H1 (cell line): ENCODE data around the gene SIK3. TPM values are rescaled to one million over a fixed set of nuclear protein-coding genes. Genes with fewer than 3 reads are reported as not detected.
A peak's percentile ranks its signal among the peaks of the same experiment; 100 is the strongest.

Experiments used
- CTCF ChIA-PET: fragments of 300-600 bp; sonication (Branson Sonifier 250); formaldehyde crosslinking; loops from one replicate; lab custom pipeline; 2021; ENCODE audit not compliant: partially characterized antibody; lab: Charles Lee
- POLR2A ChIA-PET: fragments of 300-600 bp; sonication (Branson Sonifier 250); formaldehyde crosslinking; loops from one replicate; lab custom pipeline; 2021; ENCODE audit warnings: inconsistent platforms; ENCODE audit not compliant: partially characterized antibody; lab: Charles Lee
- DNase-seq, 2 experiments: peaks; one replicate each; pipeline versions ENCODE4 v3.0.0 to v3.0.0-alpha.2; 2010 to 2022; ENCODE audit warnings: low spot score in 2 of 2, low read depth in 1 of 2, mixed read lengths in 1 of 2
- FAIRE-seq: peaks from 2 replicates; lab custom pipeline; 2011; peaks lifted over from hg19 to GRCh38; lab: Jason Lieb, UNC
- H2AFZ ChIP-seq: 2 replicates; pipeline ENCODE4 v1.8.1; 2012; ENCODE audit warnings: low read length, inconsistent platforms
- H2AK5ac ChIP-seq: 2 replicates; pipeline ENCODE4 v1.6.1; 2013; ENCODE audit warnings: low read depth, low read length
- H2BK120ac ChIP-seq: replicated peaks from 2 replicates; pipeline ENCODE3; 2013; ENCODE audit warnings: low read depth, low read length, inconsistent platforms
- H2BK12ac ChIP-seq: 2 replicates; pipeline ENCODE4 v1.6.1; 2013; ENCODE audit warnings: low read depth, low read length
- H2BK15ac ChIP-seq: 2 replicates; pipeline ENCODE4 v1.6.1; 2013; ENCODE audit warnings: low read length
- H2BK20ac ChIP-seq: 2 replicates; pipeline ENCODE4 v1.6.1; 2013; ENCODE audit warnings: low read length
- H2BK5ac ChIP-seq: 2 replicates; pipeline ENCODE4 v1.6.1; 2013; ENCODE audit warnings: low read depth, low read length
- H3K14ac ChIP-seq: 2 replicates; pipeline ENCODE4 v1.6.1; 2013; ENCODE audit warnings: inconsistent platforms; ENCODE audit not compliant: insufficient read length
- H3K18ac ChIP-seq: 2 replicates; pipeline ENCODE4 v1.6.1; 2013; ENCODE audit warnings: low read length; ENCODE audit errors: extremely low read depth
- H3K23ac ChIP-seq: 2 replicates; pipeline ENCODE4 v1.6.1; 2013; ENCODE audit warnings: inconsistent platforms; ENCODE audit not compliant: insufficient read length
- H3K23me2 ChIP-seq: 2 replicates; pipeline ENCODE4 v1.6.1; 2013; ENCODE audit warnings: low read depth, low read length
- H3K27ac ChIP-seq: 2 replicates; pipeline ENCODE4 v1.6.1; 2011; ENCODE audit warnings: low read depth, low read length, inconsistent platforms
- H3K27me3 ChIP-seq, 4 experiments: replicated peaks in 1 of 4; 1 replicate in 1 of 4; 2 replicates in 3 of 4; pipeline versions ENCODE4 v1.6.1 to v1.8.1; 2011 to 2013; ENCODE audit warnings: low read length in 3 of 4, mild to moderate bottlenecking in 3 of 4, inconsistent platforms in 2 of 4, mixed read lengths in 2 of 4, moderate library complexity in 1 of 4; ENCODE audit not compliant: control insufficient read depth in 3 of 4, insufficient read depth in 3 of 4; ENCODE audit errors: extremely low read depth in 1 of 4
- H3K36me3 ChIP-seq, 4 experiments: 2 replicates each; pipeline versions ENCODE4 v1.6.1 to v1.8.1; 2011 to 2013; ENCODE audit warnings: mild to moderate bottlenecking in 4 of 4, low read length in 3 of 4, moderate library complexity in 2 of 4, control low read depth in 1 of 4, inconsistent platforms in 1 of 4; ENCODE audit not compliant: insufficient read depth in 4 of 4, control insufficient read depth in 2 of 4
- H3K4ac ChIP-seq: replicated peaks from 2 replicates; pipeline ENCODE3; 2013; ENCODE audit warnings: low read length, low read depth, mixed read lengths, inconsistent platforms; ENCODE audit not compliant: insufficient read length
- H3K4me1 ChIP-seq, 4 experiments: replicated peaks in 1 of 4; 1 replicate in 1 of 4; 2 replicates in 3 of 4; pipeline versions ENCODE4 v1.6.1 to v1.8.1; 2011 to 2013; ENCODE audit warnings: low read length in 3 of 4, inconsistent platforms in 2 of 4, mixed read lengths in 1 of 4; ENCODE audit not compliant: insufficient read depth in 4 of 4, control insufficient read depth in 3 of 4
- H3K4me2 ChIP-seq, 2 experiments: 2 replicates each; pipeline versions ENCODE4 v1.6.1 to v1.8.1; 2011 to 2013; ENCODE audit warnings: low read depth in 2 of 2, low read length in 2 of 2, control low read depth in 1 of 2, inconsistent platforms in 1 of 2, mild to moderate bottlenecking in 1 of 2; ENCODE audit not compliant: insufficient read depth in 1 of 2
- H3K4me3 ChIP-seq, 4 experiments: fragments of 200-600, 300-600 bp in 1 of 4; sonication (generic), shearing (Covaris generic), sonication (Bioruptor Twin) in 1 of 4; 2 replicates each; pipeline versions ENCODE4 v1.5.1 to v1.8.1; 2011 to 2016; ENCODE audit warnings: low read length in 4 of 4, low read depth in 3 of 4, control low read depth in 2 of 4, inconsistent platforms in 2 of 4, mild to moderate bottlenecking in 2 of 4, mixed read lengths in 1 of 4, moderate library complexity in 1 of 4; ENCODE audit not compliant: insufficient read depth in 2 of 4; ENCODE audit errors: extremely low read depth in 1 of 4
- H3K56ac ChIP-seq: replicated peaks from 2 replicates; pipeline ENCODE3; 2013; ENCODE audit warnings: low read depth, mild to moderate bottlenecking, mixed read lengths, low read length, inconsistent platforms; ENCODE audit not compliant: insufficient read length
- H3K79me1 ChIP-seq: 2 replicates; pipeline ENCODE4 v1.6.1; 2013; ENCODE audit warnings: low read depth, low read length, control low read depth
- H3K79me2 ChIP-seq, 2 experiments: 2 replicates each; pipeline versions ENCODE4 v1.6.1 to v1.8.1; 2012 to 2013; ENCODE audit warnings: low read length in 2 of 2, mild to moderate bottlenecking in 2 of 2, inconsistent platforms in 1 of 2; ENCODE audit not compliant: insufficient read depth in 2 of 2, control insufficient read depth in 1 of 2
- H3K9ac ChIP-seq, 4 experiments: replicated peaks in 1 of 4; 1 replicate in 1 of 4; 2 replicates in 3 of 4; pipeline versions ENCODE4 v1.6.1 to v1.8.1; 2011 to 2013; ENCODE audit warnings: low read depth in 3 of 4, low read length in 3 of 4, control low read depth in 2 of 4, mild to moderate bottlenecking in 2 of 4, moderate library complexity in 2 of 4, inconsistent platforms in 1 of 4; ENCODE audit errors: extremely low read depth in 1 of 4
- H3K9me3 ChIP-seq, 2 experiments: 2 replicates each; pipeline versions ENCODE4 v1.6.1 to v1.8.1; 2012 to 2013; ENCODE audit warnings: mild to moderate bottlenecking in 2 of 2, moderate library complexity in 2 of 2, control low read depth in 1 of 2, inconsistent platforms in 1 of 2, low read depth in 1 of 2, low read length in 1 of 2, mixed read lengths in 1 of 2; ENCODE audit not compliant: insufficient read depth in 2 of 2
- H4K20me1 ChIP-seq, 2 experiments: replicated peaks in 1 of 2; 2 replicates each; pipeline versions ENCODE3 to v1.8.1; 2011 to 2013; ENCODE audit warnings: inconsistent platforms in 2 of 2, low read length in 2 of 2, mild to moderate bottlenecking in 1 of 2; ENCODE audit not compliant: insufficient read depth in 2 of 2, control insufficient read depth in 1 of 2
- H4K5ac ChIP-seq: 2 replicates; pipeline ENCODE4 v1.6.1; 2013; ENCODE audit warnings: low read length, low read depth, mixed read lengths, inconsistent platforms; ENCODE audit not compliant: insufficient read length
- H4K8ac ChIP-seq: 2 replicates; pipeline ENCODE4 v1.8.0; 2013; ENCODE audit warnings: mild to moderate bottlenecking, moderate library complexity, low read length, inconsistent platforms; ENCODE audit not compliant: insufficient read depth; ENCODE audit errors: extremely low read depth
- H4K91ac ChIP-seq: replicated peaks from 2 replicates; pipeline ENCODE3; 2013; ENCODE audit warnings: low read length, mixed read lengths, inconsistent platforms; ENCODE audit not compliant: insufficient read length
- E2F6 ChIP-seq: IDR thresholded peaks from 2 replicates; pipeline ENCODE4 v1.6.1; 2012; ENCODE audit warnings: inconsistent platforms
- SIRT6 ChIP-seq: IDR thresholded peaks from one replicate; pipeline ENCODE4 v1.7.1; 2012; ENCODE audit warnings: low read length, inconsistent platforms
- SRF ChIP-seq: IDR thresholded peaks from 2 replicates; pipeline ENCODE4 v1.6.1; 2011; ENCODE audit warnings: mild to moderate bottlenecking, low read depth, low read length, moderate library complexity
- TEAD4 ChIP-seq: IDR thresholded peaks from 2 replicates; pipeline ENCODE4 v1.6.1; 2012; ENCODE audit warnings: low read depth, low read length, inconsistent platforms, mixed read lengths
- WGBS, 2 experiments: shearing (Covaris generic) in 1 of 2; methylation state at CpG; one replicate each; pipeline versions ENCODE4 v1.1.6 to v1.1.7; 2013 to 2015; ENCODE audit warnings: low lambda C conversion rate in 2 of 2, mixed read lengths in 2 of 2, inconsistent platforms in 1 of 2, low coverage in 1 of 2, missing lambda C conversion rate in 1 of 2; ENCODE audit not compliant: insufficient replicate concordance in 2 of 2, insufficient coverage in 1 of 2, insufficient read length in 1 of 2; ENCODE audit errors: extremely low coverage in 1 of 2, missing lambda C conversion rate in 1 of 2; 5-methylcytosine and 5-hydroxymethylcytosine counted together
- polyA plus RNA-seq, 7 experiments: library from polyadenylated mRNA; depleted of rRNA in 3 of 7; stranded (reverse) in 5 of 7; unstranded in 2 of 7; fragments of >200 nt in 5 of 7; fragments of 200-250 nt in 2 of 7; gene quantifications; 1 replicate in 5 of 7; 2 replicates in 1 of 7; 4 replicates in 1 of 7; pipeline versions ENCODE4 v1.2.1 to v1.2.3, GENCODE V29; 2011 to 2013; ENCODE audit warnings: missing spikeins in 2 of 7, mixed read lengths in 2 of 7
- total RNA-seq: library from RNA; stranded (reverse); fragmentation: NEBNext Ultra II Directional; extraction: Animal tissue kit (Norgen Biotek cat#: 25700); gene quantifications from 2 replicates; pipeline ENCODE4 v1.2.1, GENCODE V29; 2021

The SIK3 gene
- total and polyA plus RNA-seq, 2 of the 8 experiments (the other 6 are each of a cell fraction or from before 2014, with no cell fraction given), result 19.9 to 32.1 TPM

GRCh38 chr11:117083011-117083935 lies 15.0 kb downstream of the SIK3 start:
- no peak overlapping the region for H3K14ac ChIP-seq
- no peak overlapping the region for H3K4me2 ChIP-seq
- H3K4me1 ChIP-seq, result peaks cover 0 to 2% (median 0%) of the 10 kb centered on the region in 4 experiments; a peak in 1 of 7 replicates
- H3K56ac ChIP-seq, result no peak overlapping the region
- H2AK5ac ChIP-seq, result no peak overlapping the region
- TF ChIP-seq E2F6 (no peak), TEAD4 (no peak), SIRT6 (no peak), SRF (no peak)
- peaks cover 0 to 90% of the 10 kb centered on the region in 2 experiments; a peak in 3 of 4 replicates for H3K79me2 ChIP-seq
- H3K9me3 ChIP-seq, result no peaks in the 10 kb centered on the region
- no peak overlapping the region for H4K5ac ChIP-seq
- no peaks in the 10 kb centered on the region; the same call in none of the 2 replicates for H3K79me1 ChIP-seq
- H3K23ac ChIP-seq, result no peak overlapping the region
- DNase-seq (no peak), FAIRE-seq (peak; percentile 39)
- no peaks in the 10 kb centered on the region for H3K23me2 ChIP-seq
- H2BK5ac ChIP-seq, result no peak overlapping the region
- no peak overlapping the region for H2AFZ ChIP-seq
- H3K27me3 ChIP-seq, result no peaks in the 10 kb centered on the region
- 79% methylated on average over 5 of the region's 5 CpGs; no CpG with 5 or more reads in 1 of the 2 experiments for WGBS, 2 experiments
- H3K18ac ChIP-seq, result no peak overlapping the region
- H4K91ac ChIP-seq, result no peak overlapping the region
- H3K4me3 ChIP-seq, result no peak overlapping the region
- no peak overlapping the region for H3K9ac ChIP-seq
- CTCF ChIA-PET, result interaction anchor here (0.7 to 2.1 kb wide), 10 partner anchors 12 to 203 kb away, joined by 3 to 11 read pairs (median 4); partner anchors contain the start of gene SIK3
- H3K27ac ChIP-seq, result no peak overlapping the region
- H3K4ac ChIP-seq, result no peak overlapping the region
- no peak overlapping the region for H4K8ac ChIP-seq
- no peaks in the 10 kb centered on the region for H3K36me3 ChIP-seq
- peaks cover 2 to 7% of the 10 kb centered on the region in 2 experiments for H4K20me1 ChIP-seq
- no peak overlapping the region for H2BK120ac ChIP-seq
- H2BK12ac ChIP-seq, result no peak overlapping the region
- H2BK20ac ChIP-seq, result no peak overlapping the region
- H2BK15ac ChIP-seq, result no peak overlapping the region
- POLR2A ChIA-PET, result interaction anchor here (0.6 to 1.8 kb wide), 5 partner anchors 11 to 77 kb away, joined by 3 to 6 read pairs (median 3); partner anchors contain the start of gene SIK3
